ENCODE measurements around the gene SMIM23. TPM values are rescaled to one million over a fixed set of nuclear protein-coding genes. Genes with fewer than 3 reads are reported as not detected.

Gene SMIM23
- total RNA-seq, 2 experiments from 2014 or later: not detected

DNA sequence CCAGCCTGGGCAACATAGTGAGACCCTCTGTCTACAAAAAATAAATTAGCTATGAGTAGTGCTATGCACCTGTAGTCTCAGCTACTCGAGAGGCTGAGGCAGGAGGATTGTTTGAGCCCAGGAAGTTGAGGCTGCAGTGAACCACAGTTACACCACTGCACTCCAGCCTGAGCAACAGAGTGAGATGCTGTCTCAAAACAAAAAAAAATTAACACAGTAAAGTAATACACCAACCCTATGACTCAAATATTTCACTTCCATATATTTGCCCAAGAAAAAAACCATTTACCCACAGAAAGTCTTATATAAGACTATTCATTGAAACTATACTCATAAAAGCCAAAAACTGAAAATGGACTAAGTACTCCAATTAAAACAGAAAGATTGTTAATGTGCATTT is 16.2 kb downstream of the SMIM23 start:
- ChIA-PET CTCF (ENCODE audit: unreplicated experiment) (interaction anchor here (0.5 kb wide), 1 partner anchor 1098 kb away, joined by 3 read pairs; no protein-coding TSS in a partner anchor), POLR2A (interaction anchor here (0.6 to 0.7 kb wide), 2 partner anchors 16 to 46 kb away, joined by 3 to 4 read pairs; no protein-coding TSS in a partner anchor)
- H3K9me3 ChIP-seq (ENCODE audit: low read length): no peaks in the 10 kb centered on the region
- no peak overlapping the region for H2AFZ ChIP-seq (ENCODE audit: low read length)
- no peak overlapping the region for H3K4me3 ChIP-seq (ENCODE audit: low read depth, low read length, poor library complexity, severe bottlenecking)
- H3K79me2 ChIP-seq (ENCODE audit: insufficient read depth, low read depth, low read length): no peaks in the 10 kb centered on the region
- no peaks in the 10 kb centered on the region for H4K20me1 ChIP-seq (ENCODE audit: insufficient read depth, low read length)
- no peaks in the 10 kb centered on the region for H3K4me1 ChIP-seq (ENCODE audit: insufficient read depth, low read length, poor library complexity, severe bottlenecking)
- DNase-seq (ENCODE audit: low spot score): no peak
- no peaks in the 10 kb centered on the region for H3K9me2 ChIP-seq (ENCODE audit: insufficient read depth, low read length)
- no peaks in the 10 kb centered on the region for H3K36me3 ChIP-seq (ENCODE audit: insufficient read depth, low read length)
- TF ChIP-seq EZH2phosphoT487 (IDR thresholded peaks at IDR 0.05; ENCODE audit: borderline replicate concordance, low read depth, low read length): no peak
- TF ChIP-seq, protein P1, sequence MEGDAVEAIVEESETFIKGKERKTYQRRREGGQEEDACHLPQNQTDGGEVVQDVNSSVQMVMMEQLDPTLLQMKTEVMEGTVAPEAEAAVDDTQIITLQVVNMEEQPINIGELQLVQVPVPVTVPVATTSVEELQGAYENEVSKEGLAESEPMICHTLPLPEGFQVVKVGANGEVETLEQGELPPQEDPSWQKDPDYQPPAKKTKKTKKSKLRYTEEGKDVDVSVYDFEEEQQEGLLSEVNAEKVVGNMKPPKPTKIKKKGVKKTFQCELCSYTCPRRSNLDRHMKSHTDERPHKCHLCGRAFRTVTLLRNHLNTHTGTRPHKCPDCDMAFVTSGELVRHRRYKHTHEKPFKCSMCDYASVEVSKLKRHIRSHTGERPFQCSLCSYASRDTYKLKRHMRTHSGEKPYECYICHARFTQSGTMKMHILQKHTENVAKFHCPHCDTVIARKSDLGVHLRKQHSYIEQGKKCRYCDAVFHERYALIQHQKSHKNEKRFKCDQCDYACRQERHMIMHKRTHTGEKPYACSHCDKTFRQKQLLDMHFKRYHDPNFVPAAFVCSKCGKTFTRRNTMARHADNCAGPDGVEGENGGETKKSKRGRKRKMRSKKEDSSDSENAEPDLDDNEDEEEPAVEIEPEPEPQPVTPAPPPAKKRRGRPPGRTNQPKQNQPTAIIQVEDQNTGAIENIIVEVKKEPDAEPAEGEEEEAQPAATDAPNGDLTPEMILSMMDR (conservative IDR thresholded peaks at IDR 0.05; ENCODE audit: low read length): no peak
- BruUV-seq (replicated peaks): no TSS peak
- intact Hi-C loops (cut with micrococcal nuclease; ENCODE audit: unreplicated experiment): no loop called here
- H3K4me2 ChIP-seq (ENCODE audit: low read length): no peak overlapping the region
- H3K27ac ChIP-seq (ENCODE audit: low read depth, low read length, poor library complexity, severe bottlenecking): no peak overlapping the region

DNA sequence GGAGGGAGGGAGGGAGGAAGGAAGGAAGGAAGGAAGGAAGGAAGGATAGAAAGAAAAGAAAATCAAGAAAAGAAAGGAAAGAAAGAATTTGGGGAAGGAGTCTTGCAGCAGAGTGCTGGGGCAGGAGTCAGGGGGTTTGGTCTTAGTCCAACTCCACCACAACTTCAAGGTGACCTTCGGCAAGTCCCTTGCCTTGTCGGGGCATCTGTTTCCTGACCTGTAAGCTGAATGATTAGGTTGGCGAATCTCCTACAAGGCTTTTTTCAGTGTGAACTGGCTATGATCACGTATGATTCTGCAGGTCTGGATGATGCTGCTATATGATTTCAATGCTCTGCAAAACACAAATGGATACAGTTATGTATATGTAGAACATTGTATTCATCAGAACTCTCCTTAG is 20.1 kb downstream of the SMIM23 start:
- Histone ChIP-seq H3K4me3 (ENCODE audit: low read depth, low read length, poor library complexity, severe bottlenecking) (no peak overlapping the region), H3K27ac (ENCODE audit: low read depth, low read length, poor library complexity, severe bottlenecking) (no peak overlapping the region), H3K9me2 (ENCODE audit: insufficient read depth, low read length) (no peaks in the 10 kb centered on the region), H3K79me2 (ENCODE audit: insufficient read depth, low read depth, low read length) (no peaks in the 10 kb centered on the region), H4K20me1 (ENCODE audit: insufficient read depth, low read length) (no peaks in the 10 kb centered on the region), H3K9me3 (ENCODE audit: low read length) (no peaks in the 10 kb centered on the region), H3K4me1 (ENCODE audit: insufficient read depth, low read length, poor library complexity, severe bottlenecking) (no peaks in the 10 kb centered on the region), H2AFZ (ENCODE audit: low read length) (no peak overlapping the region), H3K4me2 (ENCODE audit: low read length) (no peak overlapping the region), H3K36me3 (ENCODE audit: insufficient read depth, low read length) (no peaks in the 10 kb centered on the region)
- no TSS peak for BruUV-seq (replicated peaks)
- POLR2A ChIA-PET: no interaction called here
- DNase-seq (ENCODE audit: low spot score): no peak
- intact Hi-C loops (cut with micrococcal nuclease; ENCODE audit: unreplicated experiment): no loop called here
- CTCF ChIA-PET (ENCODE audit: unreplicated experiment): no interaction called here
- TF ChIP-seq, protein P1 (conservative IDR thresholded peaks at IDR 0.05; ENCODE audit: low read length): no peak
- no peak for TF ChIP-seq EZH2phosphoT487 (IDR thresholded peaks at IDR 0.05; ENCODE audit: borderline replicate concordance, low read depth, low read length)

DNA sequence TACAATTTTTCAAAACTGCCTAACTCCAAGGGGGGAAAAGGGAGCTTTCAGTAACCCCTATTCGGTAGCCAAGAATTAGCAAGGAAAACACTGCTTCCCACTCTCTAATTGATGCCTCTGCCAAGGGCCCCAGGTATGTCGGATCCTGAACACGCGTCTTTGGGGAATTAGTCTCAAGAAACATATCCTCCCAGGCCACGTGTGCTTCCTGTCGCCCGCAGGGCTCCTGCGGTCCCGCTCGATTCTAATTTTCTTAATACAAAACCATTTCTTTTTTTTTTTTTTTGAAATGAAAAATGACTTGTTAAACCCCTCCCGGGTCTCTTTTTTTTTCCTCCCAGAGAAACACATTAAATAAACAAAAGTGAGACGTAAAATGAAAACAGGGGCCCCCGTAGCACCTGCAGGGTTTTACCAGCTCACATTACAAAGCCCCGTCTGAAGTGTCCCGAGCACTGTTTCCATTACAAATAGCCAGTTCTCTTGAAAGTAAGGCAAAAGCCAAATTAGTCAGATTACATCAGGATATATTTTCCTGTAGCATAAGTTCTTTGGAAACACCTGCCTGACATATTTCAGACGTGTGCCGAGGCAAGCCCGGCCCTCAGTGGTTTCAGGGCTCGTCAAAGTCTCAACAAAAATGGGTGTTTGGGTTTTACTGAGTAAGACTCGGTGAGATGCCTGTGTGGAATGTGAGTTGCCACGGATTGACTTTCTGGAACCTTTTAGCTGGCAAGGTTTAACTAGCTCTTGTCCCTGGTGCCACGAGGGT is 21.5 kb downstream of the SMIM23 start:
- no peak for DNase-seq (ENCODE audit: low spot score)
- H3K9me2 ChIP-seq (ENCODE audit: insufficient read depth, low read length): no peaks in the 10 kb centered on the region
- H3K4me1 ChIP-seq (ENCODE audit: insufficient read depth, low read length, poor library complexity, severe bottlenecking): no peaks in the 10 kb centered on the region
- no peaks in the 10 kb centered on the region for H4K20me1 ChIP-seq (ENCODE audit: insufficient read depth, low read length)
- H3K36me3 ChIP-seq (ENCODE audit: insufficient read depth, low read length): no peaks in the 10 kb centered on the region
- H3K79me2 ChIP-seq (ENCODE audit: insufficient read depth, low read depth, low read length): no peaks in the 10 kb centered on the region
- H3K9me3 ChIP-seq (ENCODE audit: low read length): no peaks in the 10 kb centered on the region
- intact Hi-C loops (cut with micrococcal nuclease; ENCODE audit: unreplicated experiment): no loop called here
- no peak overlapping the region for H2AFZ ChIP-seq (ENCODE audit: low read length)
- H3K4me2 ChIP-seq (ENCODE audit: low read length): no peak overlapping the region
- POLR2A ChIA-PET: no interaction called here
- TF ChIP-seq EZH2phosphoT487 (IDR thresholded peaks at IDR 0.05; ENCODE audit: borderline replicate concordance, low read depth, low read length): no peak
- TF ChIP-seq, protein P1 (conservative IDR thresholded peaks at IDR 0.05; ENCODE audit: low read length): no peak
- CTCF ChIA-PET (ENCODE audit: unreplicated experiment): no interaction called here
- H3K4me3 ChIP-seq (ENCODE audit: low read depth, low read length, poor library complexity, severe bottlenecking): no peak overlapping the region
- no peak overlapping the region for H3K27ac ChIP-seq (ENCODE audit: low read depth, low read length, poor library complexity, severe bottlenecking)
- no TSS peak for BruUV-seq (replicated peaks)

Measured in OCI-LY7 (cell line).